Breast epithelium (tissue), 4 donors: ENCODE results near the gene FOXF1. TPM values are rescaled to one million over a fixed set of nuclear protein-coding genes. Genes with fewer than 3 reads are reported as not detected.

ENCODE experiments used
- DNase-seq, 2 donors: peaks; one replicate each; pipeline ENCODE4 v3.0.0-alpha.2; 2019; ENCODE audit warnings: low spot score in 2 of 2
- H3K27ac ChIP-seq, 2 donors: fragments of 200-600 bp; sonication (generic) in 1 of 2; one replicate each; pipeline ENCODE4 v1.5.1; 2016 to 2019; ENCODE audit warnings: mild to moderate bottlenecking in 1 of 2
- H3K27me3 ChIP-seq, 2 donors: fragments of 200-600 bp; sonication (generic) in 1 of 2; one replicate each; pipeline versions ENCODE4 v1.5.1 to v1.6.0; 2017 to 2019; ENCODE audit warnings: control low read depth in 1 of 2, mild to moderate bottlenecking in 1 of 2
- H3K36me3 ChIP-seq: fragments of 200-600 bp; one replicate; pipeline ENCODE4 v1.5.1; 2019
- H3K4me1 ChIP-seq, 2 donors: fragments of 200-600 bp; sonication (generic); one replicate each; pipeline ENCODE4 v1.5.1; 2016 to 2019; ENCODE audit warnings: control low read depth in 1 of 2
- H3K4me3 ChIP-seq, 3 donors: fragments of 200-600 bp; sonication (generic); 1 replicate in 2 of 3; 2 replicates in 1 of 3; pipeline ENCODE4 v1.5.1; 2016 to 2019; ENCODE audit warnings: mild to moderate bottlenecking in 3 of 3, moderate library complexity in 2 of 3
- H3K9me3 ChIP-seq, 2 donors: fragments of 200-600 bp; sonication (generic) in 1 of 2; one replicate each; pipeline ENCODE4 v1.5.1; 2016 to 2019; ENCODE audit warnings: control low read depth in 1 of 2
- CTCF ChIP-seq, 3 donors: fragments of 450-650 bp; IDR thresholded peaks; one replicate each; pipeline ENCODE4 v1.5.1; 2016 to 2017; ENCODE audit warnings: antibody characterized with exemption in 3 of 3, mild to moderate bottlenecking in 3 of 3, moderate library complexity in 3 of 3
- POLR2A ChIP-seq: fragments of 450-650 bp; IDR thresholded peaks from one replicate; pipeline ENCODE4 v1.6.1; 2016; ENCODE audit warnings: antibody characterized with exemption, mild to moderate bottlenecking, moderate library complexity
- POLR2AphosphoS5 ChIP-seq, 3 donors: sonication (generic); formaldehyde crosslinking; IDR thresholded peaks; one replicate each; pipeline ENCODE4 v1.6.1; 2017; ENCODE audit warnings: antibody characterized with exemption in 3 of 3
- intact Hi-C: fragments of 100-400 bp; cut with DNase I; formaldehyde crosslinking; loops from one replicate; pipeline ENCODE4 v1.15.1; 2023; ENCODE audit warnings: low total_unique reads
- total RNA-seq, 3 donors: library from RNA; depleted of rRNA; stranded (reverse); fragments of >200 nt; gene quantifications; one replicate each; pipeline ENCODE4 v1.1.0, GENCODE V29; 2016

The FOXF1 gene
- total RNA-seq, 3 donors from 2014 or later: 0.15 to 0.66 TPM; not detected in 1

GRCh38 chr16:86557587-86557986 lies 47.3 kb downstream of the FOXF1 start:
- H3K27me3 ChIP-seq: peaks cover 0 to 43% of the 10 kb centered on the region in 2 donors
- no peaks in the 10 kb centered on the region for H3K9me3 ChIP-seq
- H3K4me1 ChIP-seq: peaks cover 4 to 8% of the 10 kb centered on the region in 2 donors
- DNase-seq: no peak
- no peak overlapping the region for H3K27ac ChIP-seq
- no peaks in the 10 kb centered on the region for H3K36me3 ChIP-seq
- no peak overlapping the region for H3K4me3 ChIP-seq
- TF ChIP-seq POLR2AphosphoS5 (IDR thresholded peaks at IDR 0.05): no peak
- TF ChIP-seq CTCF (IDR thresholded peaks at IDR 0.05): no peak
- TF ChIP-seq POLR2A: no peak
- intact Hi-C loops: no loop called here

DNA sequence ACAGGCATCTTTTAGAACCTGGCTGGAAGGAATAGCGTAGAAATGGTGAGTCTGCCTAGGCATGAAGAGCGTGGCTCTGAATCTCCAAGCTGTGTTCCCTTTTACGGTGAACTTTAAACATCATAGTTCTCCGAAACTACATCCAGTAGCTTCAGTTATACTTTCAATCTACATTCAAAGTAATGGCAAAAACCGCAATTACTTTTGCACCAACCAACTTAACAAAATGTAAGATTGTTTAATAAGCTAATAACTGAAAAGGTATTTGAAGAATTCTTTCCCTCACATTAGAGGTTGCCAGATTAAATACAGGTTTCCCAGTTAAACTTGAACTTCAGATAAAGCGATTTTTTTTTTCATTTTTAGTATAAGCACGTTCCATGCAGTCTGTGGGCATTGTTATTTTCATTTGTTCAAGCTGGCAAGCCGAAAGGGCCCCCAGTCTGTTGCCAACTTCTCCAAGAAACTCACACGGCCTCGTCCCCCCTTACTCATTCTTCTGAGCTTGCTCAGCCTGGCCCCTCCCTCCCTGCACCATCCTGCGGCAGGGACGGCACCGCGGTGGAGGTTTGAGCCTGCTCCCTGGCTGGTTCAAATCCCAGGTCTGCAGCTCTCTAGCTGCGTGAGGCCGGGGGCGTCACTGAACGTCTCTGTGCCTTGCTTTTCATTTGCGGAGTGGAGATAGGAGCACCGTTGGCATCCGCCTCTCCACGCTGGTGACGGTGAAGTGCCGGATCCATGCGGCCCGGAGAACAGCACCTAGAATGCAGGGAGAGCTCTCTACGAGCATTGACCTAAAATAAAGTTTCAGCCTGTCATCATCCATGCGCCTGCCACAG lies 48.2 kb downstream of the FOXF1 start:
- DNase-seq: no peak
- Histone ChIP-seq H3K27ac (no peak overlapping the region), H3K9me3 (no peaks in the 10 kb centered on the region), H3K36me3 (no peaks in the 10 kb centered on the region), H3K4me1 (peaks cover 4 to 8% of the 10 kb centered on the region in 2 donors), H3K27me3 (peaks cover 0 to 43% of the 10 kb centered on the region in 2 donors), H3K4me3 (no peak overlapping the region)
- TF ChIP-seq POLR2A (no peak), CTCF (IDR thresholded peaks at IDR 0.05) (no peak), POLR2AphosphoS5 (IDR thresholded peaks at IDR 0.05) (no peak)
- intact Hi-C loops: no loop called here

GRCh38 chr16:86559802-86560305 lies 49.5 kb downstream of the FOXF1 start:
- no peak overlapping the region for H3K4me3 ChIP-seq
- no peak for TF ChIP-seq POLR2A
- TF ChIP-seq POLR2AphosphoS5 (IDR thresholded peaks at IDR 0.05): no peak
- no peak for TF ChIP-seq CTCF (IDR thresholded peaks at IDR 0.05)
- peaks cover 0 to 53% of the 10 kb centered on the region in 2 donors for H3K27me3 ChIP-seq
- peaks cover 4 to 6% of the 10 kb centered on the region in 2 donors for H3K4me1 ChIP-seq
- H3K36me3 ChIP-seq: no peaks in the 10 kb centered on the region
- no peak overlapping the region for H3K27ac ChIP-seq
- H3K9me3 ChIP-seq: no peaks in the 10 kb centered on the region
- intact Hi-C loops: loop anchor here (10.0 kb wide), 1 partner anchor 515 kb away; no protein-coding TSS in a partner anchor
- DNase-seq: no peak

DNA sequence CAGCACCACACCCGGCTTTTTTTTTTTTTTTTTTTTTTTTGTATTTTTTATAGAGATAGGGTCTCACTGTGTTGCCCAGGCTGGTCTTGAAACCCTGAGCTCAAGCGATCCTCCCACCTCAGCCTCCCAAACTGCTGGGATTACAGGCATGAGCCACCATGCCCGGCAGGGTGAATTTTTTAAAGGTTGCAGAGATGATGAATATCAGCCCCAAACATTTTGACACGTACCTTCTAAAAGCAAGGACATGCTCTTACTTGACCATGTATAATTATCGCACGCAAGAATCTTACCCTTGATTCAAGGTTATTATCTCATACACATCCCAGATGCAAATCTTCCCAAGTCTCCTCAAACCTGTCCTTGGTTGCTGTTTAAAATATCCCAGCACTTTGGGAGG lies 52.0 kb downstream of the FOXF1 start:
- Histone ChIP-seq H3K4me1 (no peaks in the 10 kb centered on the region), H3K27me3 (peaks cover 3 to 70% of the 10 kb centered on the region in 2 donors), H3K27ac (no peak overlapping the region), H3K36me3 (no peaks in the 10 kb centered on the region), H3K4me3 (no peak overlapping the region), H3K9me3 (no peaks in the 10 kb centered on the region)
- intact Hi-C loops: loop anchor here (10.0 kb wide), 1 partner anchor 512 kb away; no protein-coding TSS in a partner anchor
- no peak for TF ChIP-seq POLR2A
- TF ChIP-seq POLR2AphosphoS5 (IDR thresholded peaks at IDR 0.05): no peak
- TF ChIP-seq CTCF (IDR thresholded peaks at IDR 0.05): no peak
- DNase-seq: no peak
